Raji (cell line): ENCODE results near the gene LDLRAD3.

Experiments
- POLR2A ChIP-seq: IDR thresholded peaks from 2 replicates; pipeline ENCODE4 v1.6.1; 2011; ENCODE audit warnings: low read depth, low read length, control low read depth; ENCODE audit not compliant: insufficient read depth

Gene LDLRAD3

GRCh38 chr11:36201411-36201810 is 257.5 kb downstream of the LDLRAD3 start:
- TF ChIP-seq POLR2A: no peak

- TF ChIP-seq POLR2A: no peak
These were observed 261.7 kb downstream of the LDLRAD3 start for GRCh38 chr11:36205536-36205935.

- no peak for TF ChIP-seq POLR2A
These were observed 266.7 kb downstream of the LDLRAD3 start for GRCh38 chr11:36210529-36210928.

GRCh38 chr11:36211761-36212430 is 268.0 kb downstream of the LDLRAD3 start:
- TF ChIP-seq POLR2A: no peak

- no peak for TF ChIP-seq POLR2A
These were observed 268.9 kb downstream of the LDLRAD3 start for GRCh38 chr11:36212564-36213392.

GRCh38 chr11:36213393-36213840 is 269.6 kb downstream of the LDLRAD3 start:
- no peak for TF ChIP-seq POLR2A

- no peak for TF ChIP-seq POLR2A
These were observed 270.6 kb downstream of the LDLRAD3 start for GRCh38 chr11:36214480-36214879.

- no peak for TF ChIP-seq POLR2A
These were observed 271.3 kb downstream of the LDLRAD3 start for GRCh38 chr11:36214976-36215692.

GRCh38 chr11:36215693-36216060 is 271.8 kb downstream of the LDLRAD3 start:
- TF ChIP-seq POLR2A: no peak

- no peak for TF ChIP-seq POLR2A
These were observed 272.3 kb downstream of the LDLRAD3 start for GRCh38 chr11:36216061-36216615.

- TF ChIP-seq POLR2A: no peak
These were observed 274.5 kb downstream of the LDLRAD3 start for GRCh38 chr11:36218283-36218921.

GRCh38 chr11:36219996-36220395 is 276.1 kb downstream of the LDLRAD3 start:
- no peak for TF ChIP-seq POLR2A

GRCh38 chr11:36222831-36223635 is 279.2 kb downstream of the LDLRAD3 start:
- TF ChIP-seq POLR2A: no peak
